Epithelial cell of prostate (primary cell): ENCODE results near the gene TRAFD1.

Experiments
- DNase-seq: peaks from one replicate; pipeline ENCODE4 v3.0.0-alpha.2; 2011; ENCODE audit warnings: low read depth, low spot score
- H3K27ac ChIP-seq: fragments of 450-650 bp; 2 replicates; pipeline ENCODE4 v1.5.1; 2017; ENCODE audit warnings: mild to moderate bottlenecking

TRAFD1 gene

DNA sequence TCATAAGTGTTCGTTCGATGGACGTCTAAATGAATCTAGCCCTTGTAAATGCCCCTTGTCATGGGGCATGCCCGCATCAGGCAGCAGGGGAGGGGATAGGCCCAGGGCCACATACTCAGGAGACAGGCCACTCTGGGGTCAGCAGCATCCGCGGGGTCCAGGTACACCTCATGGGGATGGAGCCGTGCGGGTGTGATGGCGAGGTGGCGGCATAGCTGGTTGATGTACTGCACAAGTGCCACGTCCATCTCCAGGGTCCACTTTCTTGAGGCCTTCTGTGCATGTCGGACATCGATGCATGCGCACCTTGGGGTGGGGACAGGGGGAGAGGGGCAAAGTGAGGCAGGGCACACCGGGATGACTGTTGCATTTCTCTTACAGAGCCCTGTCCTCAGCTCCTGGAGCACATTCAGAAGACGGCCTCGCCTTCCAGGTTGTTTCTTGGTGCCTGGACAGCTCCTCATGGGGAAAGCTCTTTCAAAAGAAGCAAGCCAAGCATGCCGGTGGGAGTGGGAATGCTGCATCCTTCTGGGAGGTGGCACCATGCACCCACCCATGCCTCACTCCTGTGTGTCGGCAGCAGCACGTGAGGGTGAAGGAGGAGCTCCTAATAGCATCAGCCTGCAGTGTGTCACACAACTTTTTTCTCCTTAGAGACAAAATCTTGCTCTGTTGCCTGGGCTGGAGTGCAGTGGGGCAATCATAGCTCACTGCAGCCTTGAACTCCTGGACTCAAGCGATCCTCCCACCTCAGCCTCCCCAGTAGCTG is 47.4 kb downstream of the TRAFD1 start:
- no peak overlapping the region for H3K27ac ChIP-seq
- no peak for DNase-seq

- H3K27ac ChIP-seq = no peak overlapping the region
These were observed 50.2 kb downstream of the TRAFD1 start for GRCh38 chr12:112175361-112176155.

DNA sequence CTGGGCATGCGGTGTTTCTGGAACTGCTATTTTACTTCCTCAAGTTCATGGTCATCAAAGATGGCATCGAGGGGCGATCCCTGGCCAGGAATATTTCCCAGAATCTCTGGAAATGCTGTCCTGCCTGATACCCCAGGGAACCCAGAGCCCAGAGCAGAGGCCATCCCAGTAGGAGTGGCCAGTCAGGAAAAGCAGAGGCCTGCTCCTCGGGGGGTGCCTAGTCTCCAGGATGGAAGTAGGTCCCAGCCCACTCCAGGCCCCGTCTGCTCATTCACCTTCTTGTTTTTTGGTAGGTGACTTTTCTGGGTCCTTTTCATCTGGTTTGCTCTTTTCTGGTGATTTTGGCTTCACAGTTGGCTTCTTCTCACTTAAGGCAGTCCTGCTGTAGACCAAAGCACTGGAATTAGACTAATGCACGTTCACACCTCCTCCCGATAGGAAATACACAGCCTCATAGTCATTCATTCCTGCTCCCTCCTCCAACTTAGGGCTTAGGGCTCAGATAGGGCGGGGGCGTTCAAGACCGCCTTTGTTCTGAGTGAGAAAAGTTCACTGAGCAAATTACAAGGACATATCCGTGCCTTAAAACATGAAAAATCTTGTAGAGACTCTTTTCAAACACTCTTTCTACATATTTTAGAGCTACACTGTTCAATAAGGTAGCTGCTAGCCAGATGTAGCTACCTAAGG is 51.1 kb downstream of the TRAFD1 start:
- no peak for DNase-seq
- H3K27ac ChIP-seq = no peak overlapping the region

More at GRCh38 chr12:112175361-112176155, 50.2 kb downstream of the TRAFD1 start:
- DNase-seq = no peak

- DNase-seq = no peak
- no peak overlapping the region for H3K27ac ChIP-seq
These were observed 53.4 kb downstream of the TRAFD1 start for GRCh38 chr12:112178796-112179195.

DNA sequence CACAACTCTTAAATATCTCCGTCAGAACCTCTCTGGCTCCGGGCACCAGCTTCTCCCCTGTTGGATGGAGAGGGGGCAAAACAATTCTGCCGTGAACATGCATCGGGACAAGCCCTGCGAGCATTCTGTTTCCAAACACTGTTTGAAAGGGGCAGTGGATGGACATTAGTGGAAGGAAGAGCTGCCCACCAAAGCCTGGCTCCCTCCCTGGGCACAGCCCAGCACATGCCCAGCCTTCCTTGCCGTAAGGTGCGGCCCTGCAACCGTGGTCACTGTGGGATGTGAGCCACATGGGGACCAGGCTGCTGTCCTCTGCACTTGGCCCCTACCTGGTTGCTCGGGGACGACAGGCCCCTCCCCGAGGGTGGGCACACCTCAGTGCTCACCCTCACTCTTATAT is 54.0 kb downstream of the TRAFD1 start:
- DNase-seq = no peak
- H3K27ac ChIP-seq = no peak overlapping the region

- no peak for DNase-seq
- no peak overlapping the region for H3K27ac ChIP-seq
These were observed 54.6 kb downstream of the TRAFD1 start for GRCh38 chr12:112179916-112180315.

DNA sequence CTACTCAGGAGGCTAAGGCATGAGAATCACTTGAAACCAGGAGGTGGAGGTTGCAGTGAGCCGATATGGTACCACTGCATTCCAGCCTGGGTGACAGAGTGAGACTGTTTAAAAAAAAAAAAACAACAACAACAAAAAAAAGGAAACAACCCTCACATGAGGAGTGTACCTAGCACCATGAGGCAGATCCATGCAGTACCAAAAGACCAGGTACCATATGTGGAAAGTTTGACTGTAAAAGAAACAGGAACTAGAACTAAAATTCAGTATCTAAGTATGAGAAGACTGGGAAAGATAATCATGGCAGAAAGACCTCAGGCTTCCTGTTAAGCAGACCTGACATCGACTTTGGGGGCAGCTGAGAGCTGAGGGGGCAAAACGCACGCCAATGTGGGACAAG is 55.1 kb downstream of the TRAFD1 start:
- no peak for DNase-seq
- no peak overlapping the region for H3K27ac ChIP-seq

- no peak overlapping the region for H3K27ac ChIP-seq
- no peak for DNase-seq
These were observed 57.1 kb downstream of the TRAFD1 start for GRCh38 chr12:112182499-112182898.

GRCh38 chr12:112183141-112184021 is 58.0 kb downstream of the TRAFD1 start:
- H3K27ac ChIP-seq = no peak overlapping the region
- no peak for DNase-seq

- no peak overlapping the region for H3K27ac ChIP-seq
- no peak for DNase-seq
These were observed 58.9 kb downstream of the TRAFD1 start for GRCh38 chr12:112184056-112184887.

DNA sequence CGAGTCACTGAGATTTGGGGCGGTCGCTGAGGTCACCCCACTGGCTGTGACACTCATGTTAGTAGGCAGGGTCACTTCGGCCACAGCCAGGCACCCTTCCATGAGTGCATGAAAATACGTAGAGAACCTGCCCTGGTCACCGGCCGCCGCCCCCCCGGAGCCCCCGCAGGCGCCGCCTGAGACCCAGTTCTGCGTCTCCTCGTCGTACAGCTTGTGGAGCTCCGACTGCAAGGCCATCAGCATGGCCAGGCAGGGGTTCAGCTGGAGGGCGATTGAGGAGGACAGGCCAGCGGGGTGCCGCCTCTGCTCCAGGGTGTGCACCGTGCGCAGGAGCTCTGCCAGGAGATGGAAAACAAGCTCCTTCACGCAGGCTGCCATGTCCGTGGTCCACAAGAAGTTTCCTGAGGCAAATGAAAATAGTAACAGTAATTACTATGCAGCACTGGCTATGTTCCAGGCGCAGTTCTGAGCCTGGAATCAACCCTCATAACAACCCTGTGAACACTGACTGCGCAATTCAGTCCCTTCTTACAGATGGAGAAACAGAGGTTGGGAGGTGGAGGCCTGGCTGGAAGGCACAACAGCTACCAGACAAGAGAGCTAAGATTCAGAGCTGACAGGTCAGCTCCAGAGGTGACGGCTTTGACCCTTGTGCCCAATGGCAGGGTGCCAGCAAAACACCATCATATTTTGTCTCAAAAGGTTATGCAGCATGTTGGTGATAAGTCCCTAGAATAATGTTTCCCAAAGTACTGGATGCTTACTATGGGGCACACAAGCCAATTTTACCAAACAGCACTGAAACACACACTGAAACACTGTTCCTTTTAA is 59.9 kb downstream of the TRAFD1 start:
- H3K27ac ChIP-seq = no peak overlapping the region
- DNase-seq = no peak

DNA sequence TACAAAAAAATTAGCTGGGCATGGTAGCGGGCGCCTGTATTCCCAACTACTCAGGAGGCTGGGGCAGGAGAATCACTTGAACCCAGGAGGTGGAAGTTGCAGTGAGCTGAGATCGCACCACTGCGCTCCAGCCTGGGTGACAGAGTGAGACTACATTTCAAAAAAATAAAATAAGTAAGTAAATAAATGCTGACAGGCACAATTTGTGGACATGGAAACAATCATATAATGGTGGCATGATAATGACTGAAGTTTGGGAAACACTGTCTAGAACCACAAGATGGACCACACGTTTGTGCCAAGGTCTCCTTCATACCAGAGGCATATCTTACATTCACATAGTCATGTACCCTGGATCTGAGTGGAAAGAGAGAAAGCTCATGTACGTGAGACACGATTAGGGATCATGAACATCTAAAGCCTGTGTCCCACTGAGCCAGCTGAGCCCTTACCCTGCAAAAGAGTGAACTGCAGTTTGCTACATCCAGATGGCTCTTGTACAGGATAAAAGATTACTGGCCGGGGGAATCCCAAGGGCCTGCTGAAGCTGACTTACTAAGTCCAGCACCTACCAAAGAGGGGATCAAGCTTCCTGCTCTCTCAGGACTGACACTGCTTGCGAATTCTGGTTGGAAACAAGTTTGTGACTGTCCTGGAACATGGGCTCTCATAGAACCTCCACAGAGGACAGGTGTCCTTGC is 62.9 kb downstream of the TRAFD1 start:
- no peak for DNase-seq
- H3K27ac ChIP-seq = no peak overlapping the region

DNA sequence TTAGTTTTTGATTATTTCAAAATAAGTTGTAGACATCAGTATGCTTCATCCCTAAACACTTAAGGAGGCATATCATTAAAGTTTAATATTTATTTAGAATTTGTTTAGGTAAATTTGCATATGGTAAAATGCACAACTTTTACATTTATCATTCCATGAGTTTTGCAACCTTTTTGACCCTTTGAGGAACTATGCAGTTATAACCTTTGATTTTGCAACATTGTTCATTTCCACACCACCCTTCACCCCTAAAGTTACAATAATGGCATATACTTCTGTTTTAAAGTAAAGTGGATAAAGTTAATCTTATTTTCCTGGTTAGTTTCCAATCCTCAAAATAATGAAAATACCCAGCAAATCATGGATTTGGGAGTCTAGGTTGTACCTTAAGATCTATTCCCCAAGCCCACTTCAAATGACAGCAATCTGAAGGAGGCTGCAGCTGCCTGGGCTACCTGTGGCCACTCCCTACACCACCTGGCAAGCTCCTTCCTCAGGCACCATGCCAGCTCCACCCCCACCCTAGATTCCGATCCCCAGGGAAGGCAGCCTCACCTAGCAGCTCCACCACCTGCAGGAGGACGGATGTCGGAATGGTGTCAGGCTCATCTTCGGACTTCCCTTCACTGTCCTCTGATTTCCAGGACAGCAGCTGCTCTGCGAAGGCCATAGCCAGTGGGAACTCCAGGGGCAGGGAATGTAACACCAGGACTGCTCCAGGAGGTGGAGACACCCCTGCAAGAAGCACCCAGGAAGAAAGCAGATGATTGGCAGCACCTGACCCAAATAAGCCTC is 65.1 kb downstream of the TRAFD1 start:
- peak; percentile 20 for DNase-seq
- peak overlapping the region; percentile 50 for H3K27ac ChIP-seq

DNA sequence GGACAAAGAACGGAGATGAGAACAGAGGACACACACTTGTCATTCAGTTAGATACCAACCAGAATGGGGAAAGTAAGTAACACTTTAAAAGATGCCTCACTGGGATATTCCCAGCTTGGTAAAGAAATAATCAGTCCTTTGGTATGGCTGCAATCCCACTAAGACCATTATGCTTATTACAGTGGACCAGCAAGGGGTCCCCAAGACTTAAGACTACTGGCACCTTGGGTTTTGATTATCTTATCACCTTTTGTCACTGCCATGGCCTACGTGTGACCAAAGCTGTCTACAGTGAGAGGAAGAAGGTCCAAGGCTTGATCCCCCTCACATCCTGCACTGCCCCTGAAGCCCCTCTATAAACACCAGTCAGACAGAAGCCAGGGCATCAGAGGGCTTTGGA is 65.8 kb downstream of the TRAFD1 start:
- H3K27ac ChIP-seq = peak overlapping the region; percentile 50
- no peak for DNase-seq

DNA sequence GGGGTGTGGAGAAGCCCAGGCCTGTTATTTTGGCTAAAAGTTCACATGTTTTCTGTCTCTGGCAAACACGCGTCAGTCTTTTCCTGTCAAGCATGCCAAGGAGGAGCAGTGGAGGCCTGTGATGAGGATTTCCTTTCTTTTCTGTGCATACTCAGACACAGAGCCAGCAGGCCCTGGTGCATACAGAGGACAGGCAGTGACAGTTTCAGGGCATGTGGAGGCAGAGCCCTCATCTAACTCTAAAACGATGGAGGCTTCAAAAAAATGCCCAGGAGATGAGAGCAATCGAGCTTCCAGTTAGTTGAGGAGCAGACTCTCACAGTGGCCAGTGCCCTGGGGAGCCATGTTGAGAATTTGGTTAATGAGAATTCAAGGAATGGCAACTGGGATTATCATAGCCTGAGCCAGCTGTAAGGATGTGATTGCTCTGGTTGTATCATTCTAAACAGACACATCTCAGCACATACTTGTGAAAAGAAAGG is 66.5 kb downstream of the TRAFD1 start:
- peak; percentile 18 for DNase-seq

DNA sequence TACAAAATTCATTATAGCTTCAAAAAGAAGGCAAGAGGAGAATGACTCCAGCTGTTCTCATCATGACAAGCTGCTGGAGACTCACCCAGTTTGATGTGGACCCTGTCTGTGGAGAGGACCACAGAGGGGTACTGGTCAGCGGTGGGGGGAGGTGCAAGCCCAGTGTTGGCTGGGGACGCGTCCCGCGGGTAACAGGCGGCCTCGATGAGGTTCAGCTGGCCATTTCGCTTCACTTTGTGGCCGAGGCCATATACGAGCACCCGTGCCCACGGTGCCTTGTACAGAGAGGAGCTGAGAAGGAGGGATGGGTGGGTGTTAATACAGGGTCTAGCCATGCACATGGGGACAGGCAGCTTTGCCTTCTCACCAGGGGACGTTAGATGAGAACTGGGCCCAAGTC is 67.1 kb downstream of the TRAFD1 start:
- H3K27ac ChIP-seq = peak overlapping the region; percentile 50
- no peak for DNase-seq

More for the DNA sequence above, 66.5 kb downstream of the TRAFD1 start:
- peak overlapping the region; percentile 50 for H3K27ac ChIP-seq
